Measurements from ENCODE around the gene UNC13C.

DNA sequence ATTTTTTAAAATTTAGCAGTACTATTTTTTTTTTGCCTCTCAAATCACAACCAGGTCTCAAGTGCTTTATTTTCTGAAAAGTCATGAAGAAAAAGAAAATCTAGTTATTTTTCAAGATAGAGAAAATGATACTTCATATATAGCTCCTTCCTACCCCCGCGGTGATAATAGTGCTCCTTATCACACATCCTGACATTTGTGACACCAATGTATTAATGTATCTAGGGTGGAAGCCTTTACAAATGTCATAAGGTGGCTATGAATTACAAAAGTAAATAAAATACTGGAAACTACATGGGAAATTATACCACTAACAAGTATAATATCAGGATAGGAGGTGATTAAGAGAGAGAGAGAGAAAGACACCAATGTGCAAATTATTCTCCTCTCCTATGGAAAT, 582.2 kb downstream of the UNC13C start:
- TF ChIP-seq POLR2A (IDR thresholded peaks at IDR 0.05) (no peak), POLR2AphosphoS5 (IDR thresholded peaks at IDR 0.05) (no peak), EP300 (IDR thresholded peaks at IDR 0.05) (no peak)
- TF ChIP-seq, protein P1, sequence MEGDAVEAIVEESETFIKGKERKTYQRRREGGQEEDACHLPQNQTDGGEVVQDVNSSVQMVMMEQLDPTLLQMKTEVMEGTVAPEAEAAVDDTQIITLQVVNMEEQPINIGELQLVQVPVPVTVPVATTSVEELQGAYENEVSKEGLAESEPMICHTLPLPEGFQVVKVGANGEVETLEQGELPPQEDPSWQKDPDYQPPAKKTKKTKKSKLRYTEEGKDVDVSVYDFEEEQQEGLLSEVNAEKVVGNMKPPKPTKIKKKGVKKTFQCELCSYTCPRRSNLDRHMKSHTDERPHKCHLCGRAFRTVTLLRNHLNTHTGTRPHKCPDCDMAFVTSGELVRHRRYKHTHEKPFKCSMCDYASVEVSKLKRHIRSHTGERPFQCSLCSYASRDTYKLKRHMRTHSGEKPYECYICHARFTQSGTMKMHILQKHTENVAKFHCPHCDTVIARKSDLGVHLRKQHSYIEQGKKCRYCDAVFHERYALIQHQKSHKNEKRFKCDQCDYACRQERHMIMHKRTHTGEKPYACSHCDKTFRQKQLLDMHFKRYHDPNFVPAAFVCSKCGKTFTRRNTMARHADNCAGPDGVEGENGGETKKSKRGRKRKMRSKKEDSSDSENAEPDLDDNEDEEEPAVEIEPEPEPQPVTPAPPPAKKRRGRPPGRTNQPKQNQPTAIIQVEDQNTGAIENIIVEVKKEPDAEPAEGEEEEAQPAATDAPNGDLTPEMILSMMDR (IDR thresholded peaks at IDR 0.05): no peak
